Activated CD4-positive, alpha-beta T cell treated with anti-CD3 and anti-CD28 coated beads, Interleukin-2, amount 10 ng/mL, durations not matched to agents 7 days and 5 days (primary cell): ENCODE measurements around the gene B4GALT5. TPM values are rescaled to one million over a fixed set of nuclear protein-coding genes. Genes with fewer than 3 reads are reported as not detected.
"Not testable (repeated sequence)": the region's sequence is repeated elsewhere in the genome, so short reads cannot be mapped to it uniquely, and the experiment has no call there.

Experiments used
- CTCF ChIA-PET: fragments of 350-600 bp; sonication (Branson Sonifier 250); formaldehyde crosslinking; loops from one replicate; lab custom pipeline; 2021; ENCODE audit warnings: antibody characterized with exemption; lab: Charles Lee
- POLR2A ChIA-PET: fragments of 350-600 bp; sonication (Branson Sonifier 250); formaldehyde crosslinking; loops from one replicate; lab custom pipeline; 2021; ENCODE audit warnings: antibody characterized with exemption; lab: Charles Lee
- DNase-seq: peaks from one replicate; pipeline ENCODE4 v3.0.0-alpha.2; 2020
- H3K27ac Mint-ChIP-seq: one replicate; pipeline ENCODE4 v1.8.0; 2021; ENCODE audit warnings: mild to moderate bottlenecking, moderate library complexity, mixed read lengths
- H3K27me3 Mint-ChIP-seq: one replicate; pipeline ENCODE4 v1.8.0; 2021; ENCODE audit warnings: mixed read lengths
- H3K36me3 Mint-ChIP-seq: one replicate; pipeline ENCODE4 v1.8.0; 2021; ENCODE audit warnings: low read depth, mixed read lengths
- H3K4me1 Mint-ChIP-seq: one replicate; pipeline ENCODE4 v1.8.0; 2021; ENCODE audit warnings: mixed read lengths
- H3K4me3 Mint-ChIP-seq: one replicate; pipeline ENCODE4 v1.8.0; 2021; ENCODE audit warnings: mild to moderate bottlenecking, moderate library complexity, mixed read lengths
- H3K9me3 Mint-ChIP-seq: one replicate; pipeline ENCODE4 v1.8.0; 2021; ENCODE audit warnings: mixed read lengths
- total RNA-seq, 2 experiments: library from RNA; stranded (reverse); gene quantifications; one replicate each; pipeline ENCODE4 v1.2.3, GENCODE V29; 2021

Gene B4GALT5
- total RNA-seq, 2 experiments from 2014 or later: 11.2 to 14.3 TPM

- H3K9me3 Mint-ChIP-seq: peaks cover 6% of the 10 kb centered on the region
- peaks cover 2% of the 10 kb centered on the region for H3K4me1 Mint-ChIP-seq
- ChIA-PET POLR2A (no interaction called here), CTCF (interaction anchor here (0.8 to 1.6 kb wide), 2 partner anchors 11 to 95 kb away, joined by 3 to 5 read pairs; no protein-coding TSS in a partner anchor)
- no peaks in the 10 kb centered on the region for H3K36me3 Mint-ChIP-seq
- no peak overlapping the region for H3K27ac Mint-ChIP-seq
- H3K27me3 Mint-ChIP-seq: peaks cover 17% of the 10 kb centered on the region
- H3K4me3 Mint-ChIP-seq: no peak overlapping the region
- peak; percentile 18 for DNase-seq
These were observed 93.1 kb downstream of the B4GALT5 start for GRCh38 chr20:49620364-49621240.

- ChIA-PET CTCF (interaction anchor here (0.5 to 1.6 kb wide), 3 partner anchors 9 to 157 kb away, joined by 3 to 5 read pairs (median 5); no protein-coding TSS in a partner anchor), POLR2A (no interaction called here)
- Mint-ChIP-seq H3K4me1 (no peaks in the 10 kb centered on the region), H3K27me3 (peaks cover 13% of the 10 kb centered on the region), H3K27ac (no peak overlapping the region), H3K9me3 (peaks cover 6% of the 10 kb centered on the region), H3K4me3 (no peak overlapping the region), H3K36me3 (no peaks in the 10 kb centered on the region)
- no peak for DNase-seq
These were observed 94.3 kb downstream of the B4GALT5 start for GRCh38 chr20:49619113-49620048.

GRCh38 chr20:49618289-49618688 lies 95.4 kb downstream of the B4GALT5 start:
- H3K9me3 Mint-ChIP-seq: peaks cover 6% of the 10 kb centered on the region
- no peak for DNase-seq
- H3K36me3 Mint-ChIP-seq: no peaks in the 10 kb centered on the region
- peaks cover 9% of the 10 kb centered on the region for H3K27me3 Mint-ChIP-seq
- no peaks in the 10 kb centered on the region for H3K4me1 Mint-ChIP-seq
- ChIA-PET CTCF (interaction anchor here (0.6 to 1.0 kb wide), 2 partner anchors 165 to 270 kb away, joined by 3 to 4 read pairs; no protein-coding TSS in a partner anchor), POLR2A (no interaction called here)
- no peak overlapping the region for H3K4me3 Mint-ChIP-seq
- no peak overlapping the region for H3K27ac Mint-ChIP-seq

- H3K4me1 Mint-ChIP-seq, H3K27me3 Mint-ChIP-seq, H3K36me3 Mint-ChIP-seq, H3K9me3 Mint-ChIP-seq, H3K4me3 Mint-ChIP-seq, H3K27ac Mint-ChIP-seq, POLR2A ChIA-PET, DNase-seq: not testable (repeated sequence)
- CTCF ChIA-PET: interaction anchor here (1.0 kb wide), 1 partner anchor 271 kb away, joined by 3 read pairs; no protein-coding TSS in a partner anchor
These were observed 96.3 kb downstream of the B4GALT5 start for GRCh38 chr20:49617394-49617793.

- ChIA-PET POLR2A (interaction anchor here (0.6 kb wide), 1 partner anchor 217 kb away, joined by 3 read pairs; no protein-coding TSS in a partner anchor), CTCF (interaction anchor here (1.5 to 1.9 kb wide), 2 partner anchors 74 to 270 kb away, joined by 4 to 5 read pairs; no protein-coding TSS in a partner anchor)
- Mint-ChIP-seq H3K9me3 (no peaks in the 10 kb centered on the region), H3K27me3 (peaks cover 2% of the 10 kb centered on the region), H3K27ac (peak overlapping the region; percentile 63), H3K4me3 (no peak overlapping the region), H3K4me1 (peaks cover 2% of the 10 kb centered on the region), H3K36me3 (no peaks in the 10 kb centered on the region)
- no peak for DNase-seq
These were observed 97.3 kb downstream of the B4GALT5 start for GRCh38 chr20:49616154-49617007.

GRCh38 chr20:49615401-49616153 lies 98.1 kb downstream of the B4GALT5 start:
- Mint-ChIP-seq H3K27ac (no peak overlapping the region), H3K27me3 (no peaks in the 10 kb centered on the region), H3K4me1 (peaks cover 7% of the 10 kb centered on the region), H3K4me3 (no peak overlapping the region), H3K9me3 (no peaks in the 10 kb centered on the region), H3K36me3 (no peaks in the 10 kb centered on the region)
- ChIA-PET POLR2A (interaction anchor here (0.6 kb wide), 1 partner anchor 217 kb away, joined by 3 read pairs; no protein-coding TSS in a partner anchor), CTCF (interaction anchor here (1.5 to 1.9 kb wide), 2 partner anchors 74 to 271 kb away, joined by 4 to 5 read pairs; no protein-coding TSS in a partner anchor)
- no peak for DNase-seq

- H3K27me3 Mint-ChIP-seq, H3K27ac Mint-ChIP-seq, DNase-seq, POLR2A ChIA-PET, H3K4me3 Mint-ChIP-seq, H3K9me3 Mint-ChIP-seq, H3K4me1 Mint-ChIP-seq, H3K36me3 Mint-ChIP-seq: not testable (repeated sequence)
- CTCF ChIA-PET: interaction anchor here (1.5 to 1.9 kb wide), 2 partner anchors 73 to 272 kb away, joined by 4 to 5 read pairs; no protein-coding TSS in a partner anchor
These were observed 98.7 kb downstream of the B4GALT5 start for GRCh38 chr20:49615051-49615400.

- Mint-ChIP-seq H3K9me3 (no peaks in the 10 kb centered on the region), H3K4me1 (peaks cover 9% of the 10 kb centered on the region), H3K27ac (no peak overlapping the region), H3K27me3 (no peaks in the 10 kb centered on the region), H3K36me3 (no peaks in the 10 kb centered on the region), H3K4me3 (no peak overlapping the region)
- no peak for DNase-seq
- ChIA-PET CTCF (interaction anchor here (0.7 to 1.9 kb wide), 4 partner anchors 12 to 272 kb away, joined by 3 to 5 read pairs (median 4); no protein-coding TSS in a partner anchor), POLR2A (no interaction called here)
These were observed 99.2 kb downstream of the B4GALT5 start for GRCh38 chr20:49614338-49615050.

GRCh38 chr20:49612127-49612738 lies 101.4 kb downstream of the B4GALT5 start:
- no peaks in the 10 kb centered on the region for H3K9me3 Mint-ChIP-seq
- peaks cover 7% of the 10 kb centered on the region for H3K36me3 Mint-ChIP-seq
- H3K27ac Mint-ChIP-seq: peak overlapping the region; percentile 25
- ChIA-PET POLR2A (no interaction called here), CTCF (interaction anchor here (0.7 to 7.6 kb wide), 12 partner anchors 14 to 307 kb away, joined by 3 to 128 read pairs (median 3); no protein-coding TSS in a partner anchor)
- DNase-seq: no peak
- H3K4me3 Mint-ChIP-seq: no peak overlapping the region
- no peaks in the 10 kb centered on the region for H3K27me3 Mint-ChIP-seq
- peaks cover 25% of the 10 kb centered on the region for H3K4me1 Mint-ChIP-seq

- H3K4me1 Mint-ChIP-seq: peaks cover 25% of the 10 kb centered on the region
- POLR2A ChIA-PET, H3K27me3 Mint-ChIP-seq, H3K36me3 Mint-ChIP-seq, H3K9me3 Mint-ChIP-seq, DNase-seq: not testable (repeated sequence)
- H3K27ac Mint-ChIP-seq: peak overlapping the region; percentile 25
- peak overlapping the region; percentile 13 for H3K4me3 Mint-ChIP-seq
- CTCF ChIA-PET: interaction anchor here (0.6 to 7.6 kb wide), 14 partner anchors 15 to 308 kb away, joined by 3 to 128 read pairs (median 3); no protein-coding TSS in a partner anchor
These were observed 102.0 kb downstream of the B4GALT5 start for GRCh38 chr20:49611539-49612126.
